OCI-LY1 (cell line): ENCODE data around the gene SPACA7.

ENCODE experiments used
- CTCF ChIP-seq: fragments of 200-600 bp; sonication (generic), shearing (Covaris generic); IDR thresholded peaks from 2 replicates; pipeline ENCODE4 v1.5.1; 2017; ENCODE audit warnings: mild to moderate bottlenecking, antibody characterized with exemption, low read length, moderate library complexity, mixed read lengths
- EZH2 ChIP-seq: fragments of 200-600 bp; sonication (generic), shearing (Covaris generic); IDR thresholded peaks from 2 replicates; pipeline ENCODE4 v1.8.0; 2017; ENCODE audit warnings: borderline replicate concordance, mixed run types, mild to moderate bottlenecking, antibody characterized with exemption, low read length, moderate library complexity, mixed read lengths

- no peak for TF ChIP-seq CTCF
- TF ChIP-seq EZH2 = no peak
These were observed 5.8 kb upstream of the SPACA7 start for GRCh38 chr13:112370311-112370710.
